ENCODE measurements around the gene PRKCA.

Gene PRKCA

DNA sequence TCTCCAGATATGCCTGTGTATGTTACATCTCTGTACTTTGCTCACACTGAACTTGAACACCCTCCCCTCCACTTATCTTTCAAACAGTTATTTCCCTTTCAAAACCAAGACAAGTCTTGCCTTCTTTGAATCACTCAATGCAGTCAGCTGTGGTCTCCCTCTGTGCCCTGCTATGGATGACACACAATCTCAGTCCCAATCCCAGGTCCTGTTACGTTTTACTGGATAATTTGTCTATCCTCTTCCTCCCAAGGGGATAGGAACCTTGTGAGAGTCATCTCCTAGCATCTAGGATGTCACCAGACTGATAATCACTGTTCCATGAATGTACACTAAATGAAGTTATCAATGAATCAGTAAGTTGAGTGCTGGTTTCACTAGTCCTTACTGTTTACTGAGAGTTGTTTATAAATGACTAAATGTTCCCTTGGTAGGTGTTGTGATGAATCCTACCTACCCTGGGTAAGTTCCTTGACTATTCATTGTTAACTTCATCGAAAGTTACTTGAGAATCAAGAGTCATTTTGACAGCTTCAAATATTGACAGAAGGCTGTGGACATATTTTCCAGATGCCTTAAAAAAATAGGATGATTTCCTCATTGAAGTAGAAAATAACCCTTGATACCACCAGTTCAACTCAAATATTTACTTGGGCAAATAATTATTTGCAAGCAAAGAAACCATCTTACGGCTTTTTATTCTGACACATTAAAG lies 244.9 kb downstream of the PRKCA start:
- DNase-seq (ENCODE audit: low read depth): no peak

DNA sequence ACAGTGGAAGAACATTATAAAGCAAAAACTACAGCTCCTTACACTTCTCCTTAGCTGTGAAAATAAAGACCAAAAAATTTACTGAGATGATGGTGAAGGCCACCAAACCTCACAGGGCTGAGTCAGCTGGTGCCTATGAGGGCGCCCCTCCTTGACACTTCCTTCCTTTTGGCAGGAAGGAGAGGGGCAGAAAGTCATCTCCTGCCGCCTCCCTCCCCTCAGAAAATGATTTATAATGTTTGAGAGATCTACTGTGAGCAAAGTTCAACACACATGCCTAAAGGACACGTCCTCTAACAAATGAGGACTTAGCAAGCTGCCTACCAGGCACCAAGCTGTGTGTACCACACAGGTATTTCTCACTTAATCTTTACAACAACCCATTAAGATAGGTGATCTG lies 245.7 kb downstream of the PRKCA start:
- DNase-seq (ENCODE audit: low read depth): no peak

DNA sequence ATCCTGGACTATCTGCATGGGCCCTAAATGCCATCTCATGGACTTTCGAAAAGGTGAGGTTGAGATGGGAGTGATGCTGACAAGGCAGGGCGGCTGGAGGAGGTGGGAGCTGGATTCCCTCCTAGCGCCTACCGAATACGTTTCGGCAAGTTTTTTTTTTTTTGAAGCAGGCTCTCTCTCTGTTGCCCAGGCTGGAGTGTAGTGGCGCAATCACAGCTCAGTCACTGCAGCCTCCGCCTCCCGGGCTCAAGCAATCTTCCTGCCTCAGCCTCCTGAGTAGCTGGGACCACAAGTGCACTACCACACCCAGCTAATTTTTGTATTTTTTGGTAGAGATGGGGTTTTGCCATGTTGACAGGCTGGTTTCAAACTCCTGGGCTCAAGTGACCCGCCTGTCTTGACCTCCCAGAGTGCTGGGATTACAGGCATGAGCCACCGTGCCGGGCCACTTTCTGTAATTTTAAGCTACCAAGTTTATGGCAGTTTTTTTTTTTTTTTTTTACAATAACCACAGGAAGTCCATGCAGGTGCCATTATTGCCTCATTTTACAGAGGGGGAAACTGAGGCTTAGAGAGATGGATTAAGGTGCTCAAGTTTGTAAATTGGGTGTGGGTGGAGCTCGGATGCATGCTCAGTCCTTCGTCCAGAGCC lies 246.4 kb downstream of the PRKCA start:
- no peak for DNase-seq (ENCODE audit: low read depth)

DNA sequence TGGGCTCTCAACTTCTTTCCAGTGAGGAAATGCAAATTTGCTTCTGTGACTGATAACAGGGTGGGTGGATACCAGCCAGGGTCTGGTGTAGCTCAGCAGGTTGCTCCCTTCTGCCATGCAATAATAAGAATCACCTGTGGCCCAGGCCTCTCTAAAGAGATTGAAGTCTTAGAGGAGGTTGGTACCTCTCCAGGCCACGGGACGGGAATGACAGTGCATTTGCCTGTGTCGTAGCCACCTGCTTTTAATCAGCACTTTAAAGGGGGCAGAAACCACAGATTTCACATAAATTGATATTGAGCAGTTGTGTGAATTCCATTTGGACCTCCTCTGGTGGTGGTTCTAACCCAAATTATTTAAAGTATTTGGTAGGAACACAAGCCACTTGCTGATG lies 246.9 kb downstream of the PRKCA start:
- peak; percentile 70 for DNase-seq (ENCODE audit: low read depth)

DNA sequence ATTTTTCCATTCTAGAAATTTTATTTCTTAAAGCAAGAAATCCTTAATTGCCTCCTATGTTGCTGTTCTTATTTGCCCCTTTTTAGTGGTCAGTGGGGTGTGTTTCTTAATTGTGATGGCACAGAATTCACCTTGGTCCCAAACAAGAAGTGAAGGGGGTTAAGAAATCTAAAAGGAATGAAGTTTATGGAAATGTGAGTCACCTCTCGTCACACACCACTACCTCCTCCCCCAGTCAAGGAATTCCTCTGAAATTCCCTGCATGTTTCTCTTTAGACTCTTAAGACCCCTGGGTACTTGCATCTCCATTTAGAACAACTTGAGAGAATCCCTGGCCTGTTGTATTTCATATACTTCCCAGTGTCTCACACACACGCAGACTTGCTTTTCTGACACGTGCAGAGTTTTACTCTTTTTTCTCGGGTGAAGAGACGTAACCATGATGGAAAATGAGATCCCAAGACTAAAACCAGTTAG lies 247.4 kb downstream of the PRKCA start:
- DNase-seq (ENCODE audit: low read depth): peak; percentile 80

DNA sequence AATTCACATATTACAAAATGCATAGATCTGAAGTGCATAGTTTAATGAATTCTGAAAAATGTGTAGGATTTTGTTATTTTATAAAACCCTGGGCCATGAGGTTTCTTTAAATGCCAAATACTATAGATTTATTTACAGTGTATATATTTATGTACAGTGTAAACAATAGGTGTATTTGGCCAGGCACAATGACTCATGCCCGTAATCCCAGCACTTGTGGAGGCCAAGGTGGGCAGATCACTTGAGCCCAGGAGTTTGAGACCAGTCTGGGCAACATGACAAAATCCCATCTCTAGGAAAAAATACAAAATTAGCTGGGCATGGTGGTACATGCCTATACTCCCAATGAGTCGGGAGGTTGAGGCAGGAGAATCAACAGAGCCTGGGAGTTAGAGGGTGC lies 249.4 kb downstream of the PRKCA start:
- no peak for DNase-seq (ENCODE audit: low read depth)

DNA sequence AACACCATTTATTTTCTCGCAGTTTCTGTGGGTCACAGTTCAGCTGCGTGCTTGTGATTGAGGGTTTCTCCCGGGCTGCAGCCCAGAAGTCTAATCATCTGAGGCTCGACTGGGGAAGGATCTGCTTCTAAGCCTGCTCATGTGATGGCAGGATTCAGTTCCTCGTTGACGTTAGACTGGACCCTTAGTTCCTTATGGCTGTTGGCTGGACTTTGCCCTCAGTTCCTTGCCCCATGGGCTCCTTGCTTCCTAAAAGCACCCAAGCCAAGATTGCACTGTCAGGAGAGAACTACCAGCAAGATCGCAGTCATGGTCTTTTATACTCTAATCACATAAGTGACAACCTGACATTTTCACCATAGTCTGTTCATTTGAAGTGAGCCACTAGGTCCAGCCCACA lies 250.0 kb downstream of the PRKCA start:
- DNase-seq (ENCODE audit: low read depth): no peak

DNA sequence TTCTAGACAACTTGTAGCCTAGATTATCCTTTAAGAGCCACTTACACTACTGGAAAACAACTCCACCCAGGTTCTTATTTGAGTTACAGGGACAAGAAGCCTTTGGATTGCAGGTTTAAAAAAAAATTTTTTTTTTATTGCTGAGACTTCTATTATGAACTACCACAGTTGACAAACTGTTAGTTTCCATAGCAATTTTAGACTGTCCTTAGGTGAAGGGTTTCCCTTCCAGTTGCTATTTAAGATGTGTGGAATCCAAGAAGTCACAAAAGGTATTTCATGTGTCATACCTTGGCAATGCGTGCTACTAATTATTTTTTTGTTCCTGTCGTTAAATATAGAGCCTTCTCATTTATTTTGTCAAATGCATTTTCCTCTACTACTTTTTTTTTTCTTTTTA lies 253.2 kb downstream of the PRKCA start:
- no peak for DNase-seq (ENCODE audit: low read depth)

DNA sequence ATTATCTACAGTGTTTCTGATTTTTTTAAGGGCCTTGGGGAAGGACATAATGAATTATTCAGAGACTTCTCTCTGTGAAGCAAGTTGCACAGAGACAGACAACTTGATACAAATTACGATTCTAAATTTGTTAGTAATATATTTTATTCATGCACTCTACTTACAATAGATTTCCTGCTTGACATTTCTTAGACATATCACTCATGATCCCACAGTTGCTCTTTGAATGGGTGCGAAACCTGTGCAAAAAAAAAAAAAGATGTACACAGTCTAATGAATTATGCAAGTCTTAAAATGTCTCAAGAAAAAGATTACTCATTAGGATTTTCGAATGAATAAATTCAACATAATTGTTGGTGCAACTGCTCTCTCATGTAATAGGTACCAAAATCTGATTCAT lies 254.8 kb downstream of the PRKCA start:
- DNase-seq (ENCODE audit: low read depth): no peak

DNA sequence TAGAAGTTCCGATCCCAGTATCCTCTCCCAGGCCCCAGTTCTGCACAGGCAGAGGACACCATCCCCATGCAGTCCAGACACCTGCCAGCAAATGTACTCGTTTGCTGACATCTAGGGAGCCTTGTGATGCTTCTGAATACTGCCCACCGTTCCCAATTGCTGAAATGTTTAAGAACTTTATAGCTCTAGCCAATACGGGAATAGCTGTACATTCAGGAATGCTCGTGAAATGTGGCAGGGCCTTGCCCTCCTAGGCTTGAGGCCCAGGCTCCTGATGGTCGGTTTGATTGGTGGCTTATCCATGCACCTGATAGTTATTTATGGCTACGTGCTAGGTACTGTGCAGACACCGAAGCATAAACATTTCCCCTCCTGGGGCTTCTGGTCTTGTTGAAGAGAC lies 255.5 kb downstream of the PRKCA start:
- no peak for DNase-seq (ENCODE audit: low read depth)

DNA sequence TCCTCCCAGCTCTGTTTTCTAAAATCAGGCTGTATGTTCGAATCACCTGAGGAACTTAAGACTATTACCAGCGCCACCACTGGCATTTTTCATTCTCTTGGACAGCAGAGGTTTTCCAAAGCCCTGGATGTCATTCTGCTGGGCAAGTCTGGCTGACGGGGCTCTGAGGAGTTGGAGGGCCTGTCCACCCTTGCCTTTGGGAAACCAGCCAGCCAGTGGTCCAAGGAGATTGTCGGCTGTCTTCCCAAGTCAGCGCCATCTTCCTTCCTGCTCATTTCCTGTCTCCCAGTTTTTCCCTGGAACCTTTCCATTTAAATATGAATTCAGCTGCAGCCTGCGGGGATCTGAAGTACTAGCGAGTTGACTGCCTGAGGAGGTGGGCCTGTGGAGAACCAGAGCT lies 258.3 kb downstream of the PRKCA start:
- no peak for DNase-seq (ENCODE audit: low read depth)

DNA sequence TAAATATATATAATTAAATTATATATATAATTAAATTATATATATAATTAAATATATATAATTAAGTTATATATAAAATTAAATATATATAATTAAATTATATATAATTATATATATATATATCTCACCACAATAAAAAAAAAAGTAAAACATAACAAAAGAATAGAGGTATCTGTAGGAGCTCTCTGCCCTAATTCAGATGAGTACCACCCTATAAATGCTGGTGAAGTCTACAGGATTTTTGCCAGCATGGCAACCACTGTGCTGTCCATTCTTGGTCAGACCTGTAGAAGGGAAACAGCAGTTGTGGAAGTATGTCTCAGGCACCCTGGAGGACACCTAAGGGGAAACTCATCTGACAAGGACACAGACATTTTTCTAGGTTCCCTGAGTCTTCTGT lies 259.7 kb downstream of the PRKCA start:
- no peak for DNase-seq (ENCODE audit: low read depth)

DNA sequence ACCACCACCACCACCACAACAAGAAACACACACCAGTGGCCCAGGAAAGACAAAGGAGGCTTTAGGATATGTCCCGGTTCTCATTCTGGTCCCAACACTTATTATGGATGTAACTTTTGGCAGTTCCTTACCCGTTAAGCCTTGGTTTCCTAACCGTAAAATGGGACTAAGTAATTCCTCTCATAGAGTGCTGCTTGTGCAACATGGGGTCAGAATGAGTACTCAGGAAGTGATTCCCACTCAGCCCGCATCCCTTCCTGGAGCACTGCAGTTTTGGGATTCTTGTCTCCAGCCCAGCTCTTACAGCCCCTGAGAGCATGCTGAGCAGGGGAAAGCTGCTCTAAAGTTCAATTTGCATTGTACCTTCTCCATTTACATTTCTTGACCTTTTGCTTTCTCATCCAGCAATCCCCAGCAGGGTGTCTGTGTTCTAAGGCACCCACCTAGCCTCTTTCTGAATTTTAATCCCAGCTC lies 262.6 kb downstream of the PRKCA start:
- DNase-seq (ENCODE audit: low read depth): no peak

DNA sequence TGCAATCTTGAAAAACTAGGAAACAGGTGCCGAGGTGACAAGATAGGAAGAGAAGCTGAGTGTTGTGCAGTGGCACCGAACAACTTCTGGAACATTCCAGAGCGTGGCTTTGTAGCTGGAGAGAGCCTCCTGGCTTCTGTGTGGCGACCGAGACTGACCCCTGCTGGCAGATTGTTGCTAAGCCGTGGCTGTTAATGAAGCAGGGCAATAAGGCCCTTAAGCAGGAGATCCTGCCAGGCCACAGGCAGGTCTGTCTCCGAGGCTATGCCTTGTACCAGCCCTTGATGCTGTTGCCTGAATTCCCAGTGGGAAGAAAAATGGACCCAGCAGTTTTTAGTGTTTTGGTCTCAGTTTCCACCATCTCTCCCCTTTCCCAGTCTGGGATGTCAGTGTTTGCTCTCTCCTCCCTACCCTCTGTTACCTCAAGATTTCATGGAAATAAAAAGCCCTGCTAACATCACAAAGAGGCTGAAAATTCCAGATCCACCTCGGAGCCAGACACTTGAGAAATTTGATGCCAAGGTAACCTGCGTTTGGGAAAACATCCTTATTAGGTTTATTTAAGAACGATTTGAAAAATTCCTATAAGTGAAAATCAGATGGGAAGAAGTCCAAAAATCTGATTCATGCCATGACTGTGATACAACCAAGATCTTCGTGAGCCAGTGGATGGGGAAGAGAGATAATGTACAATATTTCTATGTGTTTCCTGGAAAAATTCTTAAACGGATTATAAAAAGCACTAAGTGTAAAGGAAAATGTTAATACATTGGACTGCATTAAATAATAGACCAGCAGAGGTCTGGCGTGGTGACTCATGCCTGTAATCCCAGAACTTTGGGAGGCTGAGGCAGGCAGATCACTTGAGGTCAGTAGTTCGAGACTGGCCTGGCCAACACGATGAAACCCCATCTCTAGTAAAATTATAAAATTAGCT lies 265.1 kb downstream of the PRKCA start:
- no peak for DNase-seq (ENCODE audit: low read depth)

DNA sequence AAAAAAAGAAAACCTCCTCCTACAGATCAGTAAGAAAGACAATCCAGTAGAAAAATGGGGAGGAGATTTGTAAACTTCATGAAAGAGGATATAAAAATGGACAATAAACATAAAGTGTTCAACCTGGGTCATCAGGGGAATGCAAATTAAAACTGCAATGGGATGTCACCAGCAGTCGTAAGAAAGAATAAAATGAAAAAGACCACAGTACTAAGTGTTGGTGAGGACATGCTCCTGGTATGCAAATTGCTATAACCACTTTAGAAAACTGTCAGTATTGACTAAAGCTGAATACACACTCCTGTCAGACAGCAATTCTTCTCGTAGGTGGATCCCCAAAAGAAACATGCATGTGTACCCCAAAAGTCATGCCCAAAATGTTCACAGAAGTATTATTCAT lies 267.2 kb downstream of the PRKCA start:
- no peak for DNase-seq (ENCODE audit: low read depth)

DNA sequence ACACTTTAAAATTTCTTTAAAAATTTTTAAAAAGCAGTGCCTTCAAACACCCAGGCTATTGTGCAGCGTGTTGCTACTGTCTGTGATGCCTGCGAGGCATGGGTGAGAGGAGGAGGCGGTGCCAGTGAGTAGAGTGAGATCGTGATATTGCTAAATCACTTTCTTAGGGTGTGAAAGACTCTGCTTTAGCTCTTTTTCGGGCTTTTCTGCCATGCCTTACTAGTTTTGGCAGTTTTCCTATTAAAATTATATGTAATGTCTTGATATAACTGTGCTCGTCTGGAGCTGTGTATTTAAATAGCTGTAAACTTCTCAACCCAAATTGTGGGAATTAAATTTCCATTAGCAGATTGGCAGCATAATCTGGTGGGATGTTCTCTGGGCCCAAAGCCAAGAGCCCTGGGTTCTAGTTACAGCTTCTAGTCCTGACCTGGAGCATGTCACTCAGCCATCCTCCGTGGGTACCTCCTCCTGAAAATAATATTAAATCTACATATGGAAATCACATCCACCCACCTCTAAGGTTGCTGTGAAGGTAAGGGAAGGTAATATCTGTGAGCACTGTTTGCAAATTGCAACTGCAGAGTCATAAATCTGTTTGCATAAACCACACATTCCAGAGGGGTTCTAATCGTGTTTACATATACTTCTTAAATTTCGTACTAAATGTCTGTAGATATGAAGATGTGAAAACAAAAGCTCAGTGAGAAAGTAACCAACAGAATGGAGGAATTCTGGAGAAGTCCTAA lies 268.2 kb downstream of the PRKCA start:
- DNase-seq (ENCODE audit: low read depth): no peak

DNA sequence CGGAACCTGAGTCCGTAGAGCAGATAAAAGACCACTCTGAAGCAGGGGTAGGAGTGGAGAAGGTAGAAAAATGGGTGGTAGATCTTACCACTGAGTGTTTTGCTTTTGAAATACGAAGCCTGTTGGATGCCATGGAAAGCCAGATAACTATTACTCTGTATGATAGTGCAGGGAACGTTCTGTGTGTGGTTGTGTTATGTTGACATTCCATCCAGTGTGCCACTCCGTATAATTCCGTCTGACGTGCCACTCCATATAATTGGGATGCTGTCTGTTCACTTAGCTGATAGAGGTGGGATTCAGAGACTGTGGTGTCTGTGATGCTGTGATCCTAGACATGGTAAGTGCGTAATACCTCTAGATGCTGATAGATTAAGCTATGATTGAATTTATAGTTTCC lies 269.3 kb downstream of the PRKCA start:
- no peak for DNase-seq (ENCODE audit: low read depth)

DNA sequence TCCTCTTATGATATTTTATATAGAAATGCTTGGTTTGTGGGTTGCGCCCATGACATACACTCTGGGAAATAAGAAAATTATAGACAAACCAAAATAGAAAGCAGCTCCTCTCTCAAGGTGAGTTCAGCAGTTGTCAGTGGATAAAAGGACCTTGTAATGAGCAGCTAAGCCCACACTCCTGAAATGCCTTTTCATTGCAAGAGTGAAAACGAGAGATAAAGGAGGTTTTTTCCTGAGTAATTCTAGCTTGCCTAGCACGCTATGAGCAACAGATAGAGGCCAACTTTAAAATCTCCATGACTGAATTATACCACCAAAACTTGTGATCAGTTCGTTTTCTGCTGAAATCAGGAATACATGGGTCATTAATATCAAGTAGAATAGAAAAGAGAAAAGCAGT lies 270.7 kb downstream of the PRKCA start:
- no peak for DNase-seq (ENCODE audit: low read depth)

DNA sequence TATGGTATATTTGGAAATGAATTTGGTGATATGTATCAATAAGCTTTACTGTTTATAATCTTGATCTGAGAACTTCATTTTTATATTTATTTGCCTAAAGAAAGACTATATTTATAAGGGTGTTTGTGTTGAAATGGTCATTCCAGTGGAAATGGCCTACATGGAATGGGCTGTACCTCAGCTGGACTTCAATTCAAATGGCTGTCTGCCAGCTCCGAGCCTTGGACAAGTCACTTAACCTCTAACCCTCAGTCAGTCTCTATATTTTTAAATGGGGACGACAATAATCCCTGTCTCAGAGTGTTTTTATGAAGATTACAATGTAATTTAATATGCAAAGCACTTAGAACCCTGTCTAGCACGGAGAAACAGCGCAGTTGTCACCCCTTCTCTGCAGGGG lies 271.7 kb downstream of the PRKCA start:
- DNase-seq (ENCODE audit: low read depth): no peak

DNA sequence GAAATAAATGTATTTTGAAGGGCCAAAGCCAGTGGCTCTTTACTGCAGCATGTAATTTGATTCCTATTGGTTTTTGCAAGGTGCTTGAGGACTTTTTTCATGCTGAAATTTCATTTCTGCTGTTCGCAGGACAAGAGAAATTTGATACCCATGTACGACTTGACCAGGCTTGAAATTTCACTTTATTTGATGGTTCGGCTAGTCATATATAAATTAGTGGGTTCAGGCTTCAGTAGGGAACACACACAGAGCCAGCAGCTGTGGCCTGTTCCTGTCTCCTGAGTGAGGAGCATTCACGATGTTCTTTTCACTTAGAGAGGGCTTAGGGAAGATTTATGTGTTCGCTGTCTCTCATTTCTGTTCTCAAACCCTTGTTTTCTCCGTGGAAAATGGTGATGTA lies 274.1 kb downstream of the PRKCA start:
- no peak for DNase-seq (ENCODE audit: low read depth)

DNA sequence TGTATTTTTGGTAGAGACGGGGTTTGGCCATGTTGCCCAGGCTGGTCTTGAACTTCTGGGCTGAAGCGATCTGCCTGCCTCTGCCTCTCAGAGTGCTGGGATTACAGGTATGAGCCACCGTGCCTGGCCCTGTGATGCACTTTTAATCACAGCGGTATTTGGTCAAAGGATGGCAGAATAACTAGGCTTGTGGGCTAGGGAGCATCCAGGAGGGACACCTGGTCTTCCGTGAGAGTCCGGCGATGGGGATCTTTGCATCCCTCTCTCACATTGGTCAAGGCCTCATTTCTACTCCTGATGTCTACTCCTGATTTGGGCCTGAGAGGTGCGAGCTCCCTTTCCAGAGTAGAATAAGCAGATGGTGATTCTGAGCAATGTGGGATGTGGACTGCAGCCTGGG lies 274.6 kb downstream of the PRKCA start:
- no peak for DNase-seq (ENCODE audit: low read depth)
